ENCODE measurements around the gene ITGA11.

ITGA11 gene

GRCh38 chr15:68389936-68390817, 41.8 kb downstream of the ITGA11 start:
- DNase-seq (ENCODE audit: low read depth, low spot score): no peak

- DNase-seq (ENCODE audit: low read depth, low spot score): no peak
These were observed 42.7 kb downstream of the ITGA11 start for GRCh38 chr15:68389041-68389930.

GRCh38 chr15:68387381-68388143, 44.4 kb downstream of the ITGA11 start:
- no peak for DNase-seq (ENCODE audit: low read depth, low spot score)

GRCh38 chr15:68386587-68387288, 45.2 kb downstream of the ITGA11 start:
- DNase-seq (ENCODE audit: low read depth, low spot score): no peak

GRCh38 chr15:68385671-68386586, 46.0 kb downstream of the ITGA11 start:
- DNase-seq (ENCODE audit: low read depth, low spot score): no peak

GRCh38 chr15:68385240-68385561, 46.8 kb downstream of the ITGA11 start:
- no peak for DNase-seq (ENCODE audit: low read depth, low spot score)

- DNase-seq (ENCODE audit: low read depth, low spot score): no peak
These were observed 47.3 kb downstream of the ITGA11 start for GRCh38 chr15:68384451-68385239.

GRCh38 chr15:68383161-68384074, 48.5 kb downstream of the ITGA11 start:
- peak; percentile 9 for DNase-seq (ENCODE audit: low read depth, low spot score)

- DNase-seq (ENCODE audit: low read depth, low spot score): no peak
These were observed 49.5 kb downstream of the ITGA11 start for GRCh38 chr15:68382286-68383007.

GRCh38 chr15:68380456-68380855, 51.5 kb downstream of the ITGA11 start:
- no peak for DNase-seq (ENCODE audit: low read depth, low spot score)

- DNase-seq (ENCODE audit: low read depth, low spot score): no peak
These were observed 52.1 kb downstream of the ITGA11 start for GRCh38 chr15:68379759-68380290.

- DNase-seq (ENCODE audit: low read depth, low spot score): no peak
These were observed 52.8 kb downstream of the ITGA11 start for GRCh38 chr15:68379058-68379758.

- no peak for DNase-seq (ENCODE audit: low read depth, low spot score)
These were observed 53.4 kb downstream of the ITGA11 start for GRCh38 chr15:68378595-68378994.

GRCh38 chr15:68377766-68378165, 54.2 kb downstream of the ITGA11 start:
- DNase-seq (ENCODE audit: low read depth, low spot score): no peak

- no peak for DNase-seq (ENCODE audit: low read depth, low spot score)
These were observed 55.4 kb downstream of the ITGA11 start for GRCh38 chr15:68376447-68377060.

- DNase-seq (ENCODE audit: low read depth, low spot score): no peak
These were observed 56.2 kb downstream of the ITGA11 start for GRCh38 chr15:68375716-68376220.
